ENCODE results near the gene TESK2. TPM values are rescaled to one million over a fixed set of nuclear protein-coding genes. Genes with fewer than 3 reads are reported as not detected.

Gene TESK2
- polyA plus RNA-seq, result 0.50 and 0.51 TPM in 2 replicates
- 0.35 and 0.49 TPM in 2 replicates for polyA minus RNA-seq

DNA sequence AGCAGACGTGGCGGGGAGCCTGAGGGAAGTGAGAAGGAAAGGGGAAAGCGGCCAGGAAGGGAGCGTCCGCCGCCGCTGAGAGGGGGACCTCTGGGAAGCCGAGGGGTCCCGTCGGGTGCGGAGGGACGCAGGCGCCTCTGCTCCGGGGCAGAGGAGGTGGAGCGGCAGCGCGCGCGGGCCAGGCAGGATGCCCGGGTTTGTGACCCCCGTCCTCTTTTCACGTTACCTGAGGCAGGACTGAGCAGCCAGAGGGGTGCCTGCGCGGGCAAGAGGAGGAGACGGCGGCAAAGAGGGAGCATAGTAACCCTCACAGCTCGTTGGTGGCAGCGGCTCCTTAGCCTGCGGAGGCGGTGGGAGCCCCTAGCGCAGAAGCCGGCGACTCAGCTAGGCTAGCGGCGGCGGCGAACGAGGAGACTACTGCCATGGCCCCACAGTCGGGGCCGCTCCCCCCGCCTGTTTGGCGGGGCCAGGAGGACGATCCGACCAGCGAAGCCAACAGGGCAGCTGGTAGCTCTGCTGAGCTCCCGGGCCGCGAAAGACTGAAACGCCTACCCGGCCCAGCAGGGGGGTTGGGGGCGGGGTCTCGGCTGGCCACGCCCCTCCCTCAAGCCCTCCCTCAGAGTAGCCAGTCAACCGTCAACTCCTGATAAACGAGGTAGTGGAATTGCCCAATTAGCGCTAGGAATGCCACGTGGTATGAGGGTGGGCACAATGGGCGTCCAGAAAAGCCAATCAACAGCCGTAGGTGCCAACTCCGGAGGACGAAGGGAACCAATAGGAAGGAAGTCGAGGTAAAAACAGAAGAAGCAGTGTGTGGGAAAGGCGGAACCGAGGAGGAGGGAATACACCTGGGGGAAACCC lies at the start of gene TESK2:
TESK2 (minus strand) TSS at position 538 of the 861 bp plus-strand sequence. CDS start 33,378 bp downstream, outside the sequence.
- TF ChIP-seq EZH2 (IDR thresholded peaks at IDR 0.05; ENCODE audit: borderline replicate concordance, insufficient read depth, low read length, poor library complexity, severe bottlenecking) (no peak), POLR2AphosphoS5 (IDR thresholded peaks at IDR 0.05) (no peak), SMC3 (conservative IDR thresholded peaks at IDR 0.05; ENCODE audit: poor library complexity) (peak; percentile 40), CTCF (IDR thresholded peaks at IDR 0.05; ENCODE audit: poor library complexity, severe bottlenecking) (peak; percentile 47), TAF1 (IDR thresholded peaks at IDR 0.05; ENCODE audit: low read depth) (peak; percentile 32), REST (IDR thresholded peaks at IDR 0.05; ENCODE audit: borderline replicate concordance) (peak; percentile 16), MXI1 (conservative IDR thresholded peaks at IDR 0.05; ENCODE audit: poor library complexity, severe bottlenecking) (peak; percentile 52), RAD21 (conservative IDR thresholded peaks at IDR 0.05) (peak; percentile 47), EP300 (conservative IDR thresholded peaks at IDR 0.05; ENCODE audit: poor library complexity, severe bottlenecking) (peak; percentile 23)
- Histone ChIP-seq H3K9me2 (ENCODE audit: insufficient read depth, low read length) (no peaks in the 10 kb centered on the region), H3K27ac (ENCODE audit: low read length) (no peak within 1 kb of the TSS), H3K27me3 (ENCODE audit: insufficient read depth, low read depth, low read length) (peaks cover 27% of the 10 kb centered on the region), H3K36me3 (ENCODE audit: insufficient read depth, low read length) (no peaks in the 10 kb centered on the region), H3K4me2 (ENCODE audit: low read length) (peak within 1 kb of the TSS; percentile 54), H3K4me3 (ENCODE audit: low read length) (peak within 1 kb of the TSS; percentile 77), H2AFZ (ENCODE audit: low read depth, low read length) (peak within 1 kb of the TSS; percentile 57), H3K9ac (ENCODE audit: low read length) (peak within 1 kb of the TSS; percentile 58), H3K9me3 (ENCODE audit: low read length) (no peaks in the 10 kb centered on the region), H3K79me2 (replicated peaks; ENCODE audit: insufficient read depth, low read length) (no peaks in the 10 kb centered on the region), H3F3A (ENCODE audit: insufficient read depth, low read length, poor library complexity, severe bottlenecking) (no peaks in the 10 kb centered on the region), H4K20me1 (ENCODE audit: insufficient read depth) (no peaks in the 10 kb centered on the region)

DNA sequence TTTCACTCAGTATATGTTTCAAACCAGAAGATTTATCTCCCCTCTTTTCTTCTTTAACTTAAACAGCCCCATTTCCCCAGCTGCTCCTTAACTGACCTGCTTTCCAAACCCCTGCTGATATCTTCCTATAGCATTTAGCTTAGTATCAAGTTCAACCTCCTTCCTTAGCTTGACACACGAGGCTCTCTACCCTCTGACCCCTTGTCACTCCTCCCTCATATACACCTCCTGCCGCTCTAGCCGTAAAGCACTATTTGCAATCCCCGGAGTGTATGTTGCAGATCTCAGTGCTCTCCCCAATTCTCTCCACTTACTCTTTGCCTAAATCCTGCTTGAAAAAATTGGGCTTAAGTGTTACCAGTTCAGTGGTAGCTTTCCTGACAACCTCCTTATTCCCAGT lies 45.9 kb upstream of the TESK2 start:
- H4K20me1 ChIP-seq (ENCODE audit: insufficient read depth), result no peaks in the 10 kb centered on the region
- TF ChIP-seq EZH2 (IDR thresholded peaks at IDR 0.05; ENCODE audit: borderline replicate concordance, insufficient read depth, low read length, poor library complexity, severe bottlenecking) (no peak), POLR2AphosphoS5 (IDR thresholded peaks at IDR 0.05) (no peak)
- no peak overlapping the region for H3K4me2 ChIP-seq (ENCODE audit: low read length)
- no peaks in the 10 kb centered on the region for H3K79me2 ChIP-seq (replicated peaks; ENCODE audit: insufficient read depth, low read length)
- H3F3A ChIP-seq (ENCODE audit: insufficient read depth, low read length, poor library complexity, severe bottlenecking), result no peaks in the 10 kb centered on the region
- H3K36me3 ChIP-seq (ENCODE audit: insufficient read depth, low read length), result no peaks in the 10 kb centered on the region
- no peak overlapping the region for H3K9ac ChIP-seq (ENCODE audit: low read length)
- H2AFZ ChIP-seq (ENCODE audit: low read depth, low read length), result no peak overlapping the region
- H3K4me3 ChIP-seq (ENCODE audit: low read length), result no peak overlapping the region
- no peaks in the 10 kb centered on the region for H3K9me2 ChIP-seq (ENCODE audit: insufficient read depth, low read length)
- H3K9me3 ChIP-seq (ENCODE audit: low read length), result no peaks in the 10 kb centered on the region
- no peaks in the 10 kb centered on the region for H3K27me3 ChIP-seq (ENCODE audit: insufficient read depth, low read depth, low read length)
- no peak overlapping the region for H3K27ac ChIP-seq (ENCODE audit: low read length)

Data from neural cell (in vitro differentiated cells).